ENCODE results near the gene LNPK. TPM values are rescaled to one million over a fixed set of nuclear protein-coding genes. Genes with fewer than 3 reads are reported as not detected.

Gene LNPK
- total RNA-seq, 1 donor = 55.0 TPM

DNA sequence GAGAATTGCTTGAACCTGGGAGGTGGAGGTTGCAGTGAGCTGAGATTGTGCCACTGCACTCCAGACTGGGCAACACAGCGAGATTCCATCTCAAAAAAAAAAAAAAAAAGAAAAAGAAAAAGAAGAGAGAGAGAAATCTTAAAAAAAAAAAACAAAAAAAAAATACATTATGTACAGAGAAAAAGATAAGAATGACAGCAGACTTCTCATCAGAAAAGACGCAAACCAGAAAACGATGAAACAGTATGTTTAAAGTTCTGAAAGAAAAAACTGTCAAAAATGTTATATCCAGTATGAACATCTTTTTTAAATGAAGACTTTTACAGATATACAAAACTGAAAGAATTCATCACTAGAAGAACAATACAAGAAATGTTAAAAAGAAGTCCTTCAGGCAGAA is 60.4 kb downstream of the LNPK start:
- Histone ChIP-seq H3K36me3 (ENCODE audit: insufficient read depth, low read length) (peaks cover 11% of the 10 kb centered on the region), H3K27ac (ENCODE audit: low read depth, low read length) (no peak overlapping the region), H2AFZ (ENCODE audit: low read length) (no peak overlapping the region), H3K4me3 (ENCODE audit: insufficient read depth, low read length) (no peak overlapping the region), H3K4me1 (ENCODE audit: insufficient read depth, low read length) (no peaks in the 10 kb centered on the region), H4K20me1 (ENCODE audit: insufficient read depth, low read length) (no peaks in the 10 kb centered on the region), H3K27me3 (ENCODE audit: insufficient read depth, low read length) (no peaks in the 10 kb centered on the region), H3K79me2 (ENCODE audit: insufficient read depth, low read length) (no peaks in the 10 kb centered on the region), H3K4me2 (ENCODE audit: insufficient read depth, low read length) (no peak overlapping the region), H3K9me3 (ENCODE audit: low read depth, low read length) (no peaks in the 10 kb centered on the region)
- DNase-seq (ENCODE audit: insufficient read length, low spot score, missing footprints) = no peak
- TF ChIP-seq, protein P1, sequence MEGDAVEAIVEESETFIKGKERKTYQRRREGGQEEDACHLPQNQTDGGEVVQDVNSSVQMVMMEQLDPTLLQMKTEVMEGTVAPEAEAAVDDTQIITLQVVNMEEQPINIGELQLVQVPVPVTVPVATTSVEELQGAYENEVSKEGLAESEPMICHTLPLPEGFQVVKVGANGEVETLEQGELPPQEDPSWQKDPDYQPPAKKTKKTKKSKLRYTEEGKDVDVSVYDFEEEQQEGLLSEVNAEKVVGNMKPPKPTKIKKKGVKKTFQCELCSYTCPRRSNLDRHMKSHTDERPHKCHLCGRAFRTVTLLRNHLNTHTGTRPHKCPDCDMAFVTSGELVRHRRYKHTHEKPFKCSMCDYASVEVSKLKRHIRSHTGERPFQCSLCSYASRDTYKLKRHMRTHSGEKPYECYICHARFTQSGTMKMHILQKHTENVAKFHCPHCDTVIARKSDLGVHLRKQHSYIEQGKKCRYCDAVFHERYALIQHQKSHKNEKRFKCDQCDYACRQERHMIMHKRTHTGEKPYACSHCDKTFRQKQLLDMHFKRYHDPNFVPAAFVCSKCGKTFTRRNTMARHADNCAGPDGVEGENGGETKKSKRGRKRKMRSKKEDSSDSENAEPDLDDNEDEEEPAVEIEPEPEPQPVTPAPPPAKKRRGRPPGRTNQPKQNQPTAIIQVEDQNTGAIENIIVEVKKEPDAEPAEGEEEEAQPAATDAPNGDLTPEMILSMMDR (IDR thresholded peaks at IDR 0.05; ENCODE audit: extremely low read depth, low read depth, low read length) = no peak

DNA sequence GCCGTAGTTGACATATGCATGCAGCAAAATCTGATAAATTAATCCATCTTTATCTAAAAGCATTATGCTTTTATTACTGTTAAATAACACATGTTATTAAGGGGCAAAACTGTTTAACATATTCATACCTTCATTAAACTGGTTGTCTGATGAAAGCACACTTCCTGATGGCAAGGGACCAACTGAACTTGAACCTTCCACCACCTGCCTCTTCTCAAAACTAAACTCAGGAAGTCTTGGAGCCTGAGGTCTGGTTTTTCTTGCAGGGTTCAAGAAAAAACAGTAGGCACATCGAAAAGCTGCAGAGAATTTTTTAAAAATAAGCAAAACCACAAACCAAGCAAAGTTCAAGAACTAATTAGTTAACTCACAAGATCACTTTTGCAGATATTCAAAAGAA is 64.9 kb downstream of the LNPK start:
- Histone ChIP-seq H3K36me3 (ENCODE audit: insufficient read depth, low read length) (peaks cover 11% of the 10 kb centered on the region), H4K20me1 (ENCODE audit: insufficient read depth, low read length) (no peaks in the 10 kb centered on the region), H3K4me2 (ENCODE audit: insufficient read depth, low read length) (no peak overlapping the region), H3K27ac (ENCODE audit: low read depth, low read length) (no peak overlapping the region), H3K27me3 (ENCODE audit: insufficient read depth, low read length) (no peaks in the 10 kb centered on the region), H3K79me2 (ENCODE audit: insufficient read depth, low read length) (no peaks in the 10 kb centered on the region), H3K9me3 (ENCODE audit: low read depth, low read length) (no peaks in the 10 kb centered on the region), H3K4me3 (ENCODE audit: insufficient read depth, low read length) (no peak overlapping the region), H2AFZ (ENCODE audit: low read length) (no peak overlapping the region), H3K4me1 (ENCODE audit: insufficient read depth, low read length) (peaks cover 2% of the 10 kb centered on the region)
- TF ChIP-seq, protein P1 (IDR thresholded peaks at IDR 0.05; ENCODE audit: extremely low read depth, low read depth, low read length) = no peak
- no peak for DNase-seq (ENCODE audit: insufficient read length, low spot score, missing footprints)

DNA sequence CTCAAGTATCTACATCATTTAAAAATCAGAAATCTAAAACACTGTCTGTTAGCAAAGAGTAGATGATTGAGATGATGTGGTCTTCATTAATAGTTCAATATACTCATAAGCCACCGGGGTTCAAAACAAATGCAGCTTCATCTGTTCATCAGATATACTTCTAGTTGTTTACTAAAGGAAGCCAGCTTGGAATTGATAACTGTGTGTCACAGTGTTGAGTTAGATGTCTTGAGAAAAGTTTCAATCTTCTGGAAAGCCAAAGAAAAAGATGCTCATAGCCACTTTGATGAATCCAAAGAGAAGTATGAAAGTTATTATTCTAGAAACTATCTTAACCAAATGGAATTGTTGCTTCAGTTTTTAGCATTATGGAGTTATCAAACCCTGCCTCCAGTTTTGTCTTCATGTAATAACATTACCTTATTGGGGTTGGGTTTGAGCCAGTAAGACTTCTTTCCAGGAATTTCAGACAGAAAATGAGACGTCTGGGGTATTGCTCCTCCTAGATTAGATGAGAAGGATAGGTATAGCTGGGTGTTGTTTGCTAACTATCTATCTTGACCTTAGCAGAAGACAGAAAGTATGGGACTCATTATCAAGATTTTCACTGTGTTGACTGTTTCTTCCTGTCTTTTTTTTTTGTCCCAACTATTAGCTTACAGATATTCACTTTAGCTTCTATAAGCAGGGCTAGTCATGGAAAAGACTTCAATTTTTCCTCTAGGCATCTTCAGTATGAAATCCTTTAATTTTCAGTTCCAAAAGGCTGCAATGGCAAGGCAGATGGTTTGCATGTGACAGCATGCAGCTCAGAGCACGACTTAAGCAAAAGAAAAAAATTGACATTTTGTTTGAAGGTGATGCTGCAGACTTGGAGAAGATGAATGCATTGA is 66.5 kb downstream of the LNPK start:
- TF ChIP-seq, protein P1 (IDR thresholded peaks at IDR 0.05; ENCODE audit: extremely low read depth, low read depth, low read length) = no peak
- Histone ChIP-seq H3K27ac (ENCODE audit: low read depth, low read length) (no peak overlapping the region), H3K36me3 (ENCODE audit: insufficient read depth, low read length) (peaks cover 11% of the 10 kb centered on the region), H4K20me1 (ENCODE audit: insufficient read depth, low read length) (no peaks in the 10 kb centered on the region), H3K4me1 (ENCODE audit: insufficient read depth, low read length) (peaks cover 10% of the 10 kb centered on the region), H3K4me3 (ENCODE audit: insufficient read depth, low read length) (no peak overlapping the region), H2AFZ (ENCODE audit: low read length) (no peak overlapping the region), H3K79me2 (ENCODE audit: insufficient read depth, low read length) (no peaks in the 10 kb centered on the region), H3K27me3 (ENCODE audit: insufficient read depth, low read length) (no peaks in the 10 kb centered on the region), H3K4me2 (ENCODE audit: insufficient read depth, low read length) (no peak overlapping the region), H3K9me3 (ENCODE audit: low read depth, low read length) (no peaks in the 10 kb centered on the region)
- no peak for DNase-seq (ENCODE audit: insufficient read length, low spot score, missing footprints)

DNA sequence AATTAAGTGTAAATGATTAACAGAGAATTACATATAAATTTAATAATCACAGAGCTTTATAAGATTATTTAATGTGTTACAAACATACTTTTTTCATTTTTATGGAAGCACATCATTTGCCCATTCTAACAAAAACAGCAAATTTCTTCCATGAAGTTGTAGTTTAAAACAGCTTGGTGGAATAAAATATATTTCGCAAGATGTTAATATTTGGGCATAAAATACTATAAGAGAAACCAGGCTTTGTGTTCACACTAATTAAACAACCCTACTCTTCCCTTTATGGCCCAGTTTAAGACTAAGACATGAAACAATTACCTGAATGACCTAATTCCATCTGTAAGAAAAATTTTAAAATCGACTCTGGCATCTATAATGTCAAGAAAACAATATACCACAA is 69.4 kb downstream of the LNPK start:
- TF ChIP-seq, protein P1 (IDR thresholded peaks at IDR 0.05; ENCODE audit: extremely low read depth, low read depth, low read length) = no peak
- Histone ChIP-seq H3K9me3 (ENCODE audit: low read depth, low read length) (no peaks in the 10 kb centered on the region), H3K27ac (ENCODE audit: low read depth, low read length) (peak overlapping the region; percentile 6), H2AFZ (ENCODE audit: low read length) (no peak overlapping the region), H3K36me3 (ENCODE audit: insufficient read depth, low read length) (peaks cover 8% of the 10 kb centered on the region), H3K4me3 (ENCODE audit: insufficient read depth, low read length) (no peak overlapping the region), H3K4me1 (ENCODE audit: insufficient read depth, low read length) (peaks cover 14% of the 10 kb centered on the region), H4K20me1 (ENCODE audit: insufficient read depth, low read length) (no peaks in the 10 kb centered on the region), H3K27me3 (ENCODE audit: insufficient read depth, low read length) (no peaks in the 10 kb centered on the region), H3K4me2 (ENCODE audit: insufficient read depth, low read length) (no peak overlapping the region), H3K79me2 (ENCODE audit: insufficient read depth, low read length) (no peaks in the 10 kb centered on the region)
- DNase-seq (ENCODE audit: insufficient read length, low spot score, missing footprints) = no peak
